Activated CD8-positive, alpha-beta memory T cell treated with anti-CD3 and anti-CD28 coated beads, Interleukin-2, amount 10 ng/mL, durations not matched to agents 7 days and 5 days (primary cell): Measurements from ENCODE around the gene FGFRL1. TPM values are rescaled to one million over a fixed set of nuclear protein-coding genes. Genes with fewer than 3 reads are reported as not detected.

Source experiments
- ATAC-seq: fragments of 150-1000 bp; cut with Tn5 transposase; one replicate; pipeline ENCODE4 v1.10.0; 2021; ENCODE audit warnings: moderate library complexity
- CTCF ChIA-PET: fragments of 350-600 bp; sonication (Branson Sonifier 250); formaldehyde crosslinking; loops from one replicate; lab custom pipeline; 2021; ENCODE audit warnings: antibody characterized with exemption; lab: Charles Lee
- DNase-seq: peaks from one replicate; pipeline ENCODE4 v3.0.0-alpha.2; 2020
- H3K27ac Mint-ChIP-seq: one replicate; pipeline ENCODE4 v1.8.0; 2021; ENCODE audit warnings: mild to moderate bottlenecking, mixed read lengths
- H3K27me3 Mint-ChIP-seq: one replicate; pipeline ENCODE4 v1.8.0; 2021; ENCODE audit warnings: mixed read lengths
- H3K36me3 Mint-ChIP-seq: one replicate; pipeline ENCODE4 v1.8.0; 2021; ENCODE audit warnings: mild to moderate bottlenecking, mixed read lengths
- H3K4me1 Mint-ChIP-seq: one replicate; pipeline ENCODE4 v1.8.0; 2021; ENCODE audit warnings: mixed read lengths
- H3K4me3 Mint-ChIP-seq: one replicate; pipeline ENCODE4 v1.8.0; 2021; ENCODE audit warnings: mild to moderate bottlenecking, moderate library complexity, mixed read lengths
- H3K9me3 Mint-ChIP-seq: one replicate; pipeline ENCODE4 v1.8.0; 2022; ENCODE audit warnings: low read depth, mixed read lengths
- total RNA-seq, 2 experiments: library from RNA; stranded (reverse); gene quantifications; one replicate each; pipeline ENCODE4 v1.2.3, GENCODE V29; 2021

Gene FGFRL1
- total RNA-seq, 2 experiments from 2014 or later: 8.4 to 9.3 TPM

- H3K27me3 Mint-ChIP-seq: peaks cover 36% of the 10 kb centered on the region
- CTCF ChIA-PET: no interaction called here
- no peaks in the 10 kb centered on the region for H3K4me1 Mint-ChIP-seq
- no peak for ATAC-seq
- no peaks in the 10 kb centered on the region for H3K9me3 Mint-ChIP-seq
- DNase-seq: no peak
- H3K36me3 Mint-ChIP-seq: no peaks in the 10 kb centered on the region
- H3K4me3 Mint-ChIP-seq: no peak overlapping the region
- no peak overlapping the region for H3K27ac Mint-ChIP-seq
Measured at GRCh38 chr4:1002131-1002630, 9.2 kb upstream of the FGFRL1 start.

- H3K4me1 Mint-ChIP-seq: no peaks in the 10 kb centered on the region
- DNase-seq (no peak), ATAC-seq (no peak)
- CTCF ChIA-PET: no interaction called here
- no peak overlapping the region for H3K27ac Mint-ChIP-seq
- peaks cover 39% of the 10 kb centered on the region for H3K27me3 Mint-ChIP-seq
- no peak overlapping the region for H3K4me3 Mint-ChIP-seq
- no peaks in the 10 kb centered on the region for H3K9me3 Mint-ChIP-seq
- no peaks in the 10 kb centered on the region for H3K36me3 Mint-ChIP-seq
Measured at GRCh38 chr4:1002631-1003251, 8.7 kb upstream of the FGFRL1 start.

GRCh38 chr4:1003271-1004070 lies 8.0 kb upstream of the FGFRL1 start:
- ATAC-seq: no peak
- CTCF ChIA-PET: no interaction called here
- peaks cover under 1% of the 10 kb centered on the region for H3K4me1 Mint-ChIP-seq
- no peaks in the 10 kb centered on the region for H3K9me3 Mint-ChIP-seq
- no peak overlapping the region for H3K4me3 Mint-ChIP-seq
- DNase-seq: no peak
- H3K27me3 Mint-ChIP-seq: peaks cover 39% of the 10 kb centered on the region
- H3K27ac Mint-ChIP-seq: no peak overlapping the region
- H3K36me3 Mint-ChIP-seq: no peaks in the 10 kb centered on the region

GRCh38 chr4:1004071-1004418 lies 7.4 kb upstream of the FGFRL1 start:
- Mint-ChIP-seq H3K4me3 (no peak overlapping the region), H3K4me1 (peaks cover 6% of the 10 kb centered on the region), H3K27ac (no peak overlapping the region), H3K27me3 (peaks cover 41% of the 10 kb centered on the region), H3K36me3 (no peaks in the 10 kb centered on the region), H3K9me3 (no peaks in the 10 kb centered on the region)
- no peak for ATAC-seq
- no peak for DNase-seq
- CTCF ChIA-PET: no interaction called here

- no peak for DNase-seq
- no peak for ATAC-seq
- Mint-ChIP-seq H3K4me3 (no peak overlapping the region), H3K36me3 (no peaks in the 10 kb centered on the region), H3K9me3 (no peaks in the 10 kb centered on the region), H3K27ac (no peak overlapping the region), H3K27me3 (peaks cover 41% of the 10 kb centered on the region), H3K4me1 (peaks cover 8% of the 10 kb centered on the region)
- CTCF ChIA-PET: no interaction called here
Measured at GRCh38 chr4:1004557-1005485, 6.6 kb upstream of the FGFRL1 start.

DNA sequence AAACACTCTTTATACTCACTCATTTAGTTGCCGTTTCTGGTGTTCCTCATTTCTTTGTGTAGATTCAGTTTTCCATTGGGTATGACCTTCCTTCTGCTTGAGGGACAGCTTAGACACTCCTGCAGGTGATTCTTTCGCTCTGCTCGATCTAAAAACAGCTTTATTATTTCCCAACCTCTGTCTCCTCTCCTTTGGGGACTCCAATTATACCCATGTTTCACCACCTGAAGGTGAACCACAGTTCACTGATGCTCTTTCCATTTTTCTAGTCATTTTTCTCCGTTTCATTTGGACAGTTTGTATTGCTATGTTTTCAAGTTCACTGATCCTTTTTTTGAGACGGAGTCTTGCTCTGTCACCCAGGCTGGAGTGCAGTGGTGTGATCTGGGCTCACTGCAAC lies 4.6 kb upstream of the FGFRL1 start:
- Mint-ChIP-seq H3K4me3 (no peak overlapping the region), H3K36me3 (no peaks in the 10 kb centered on the region), H3K27me3 (peaks cover 37% of the 10 kb centered on the region), H3K9me3 (no peaks in the 10 kb centered on the region), H3K27ac (no peak overlapping the region), H3K4me1 (peaks cover 13% of the 10 kb centered on the region)
- ATAC-seq (no peak), DNase-seq (no peak)
- CTCF ChIA-PET: interaction anchor here (1.6 kb wide), 1 partner anchor 20 kb away, joined by 3 read pairs; the partner anchor contains the start of gene IDUA

- no peaks in the 10 kb centered on the region for H3K36me3 Mint-ChIP-seq
Measured at GRCh38 chr4:1008840-1009541, 2.4 kb upstream of the FGFRL1 start.

GRCh38 chr4:1009542-1010394 lies 1.7 kb upstream of the FGFRL1 start:
- Mint-ChIP-seq H3K4me3 (peak overlapping the region; percentile 74), H3K36me3 (no peaks in the 10 kb centered on the region), H3K27ac (peak overlapping the region; percentile 83), H3K4me1 (peaks cover 15% of the 10 kb centered on the region), H3K27me3 (peaks cover 31% of the 10 kb centered on the region), H3K9me3 (no peaks in the 10 kb centered on the region)
- DNase-seq: peak; percentile 82
- peak; percentile 60 for ATAC-seq
- CTCF ChIA-PET: interaction anchor here (0.7 to 1.5 kb wide), 7 partner anchors 11 to 267 kb away, joined by 3 to 5 read pairs (median 3); partner anchors contain the start of gene IDUA

More at GRCh38 chr4:1008840-1009541, 2.4 kb upstream of the FGFRL1 start:
- no peaks in the 10 kb centered on the region for H3K9me3 Mint-ChIP-seq
- peak overlapping the region; percentile 65 for H3K4me3 Mint-ChIP-seq
- peaks cover 34% of the 10 kb centered on the region for H3K27me3 Mint-ChIP-seq
- no peak overlapping the region for H3K27ac Mint-ChIP-seq
- CTCF ChIA-PET: interaction anchor here (1.1 kb wide), 1 partner anchor 75 kb away, joined by 3 read pairs; no protein-coding TSS in a partner anchor
- ATAC-seq: peak; percentile 1
- DNase-seq: peak; percentile 58
- peaks cover 15% of the 10 kb centered on the region for H3K4me1 Mint-ChIP-seq

DNA sequence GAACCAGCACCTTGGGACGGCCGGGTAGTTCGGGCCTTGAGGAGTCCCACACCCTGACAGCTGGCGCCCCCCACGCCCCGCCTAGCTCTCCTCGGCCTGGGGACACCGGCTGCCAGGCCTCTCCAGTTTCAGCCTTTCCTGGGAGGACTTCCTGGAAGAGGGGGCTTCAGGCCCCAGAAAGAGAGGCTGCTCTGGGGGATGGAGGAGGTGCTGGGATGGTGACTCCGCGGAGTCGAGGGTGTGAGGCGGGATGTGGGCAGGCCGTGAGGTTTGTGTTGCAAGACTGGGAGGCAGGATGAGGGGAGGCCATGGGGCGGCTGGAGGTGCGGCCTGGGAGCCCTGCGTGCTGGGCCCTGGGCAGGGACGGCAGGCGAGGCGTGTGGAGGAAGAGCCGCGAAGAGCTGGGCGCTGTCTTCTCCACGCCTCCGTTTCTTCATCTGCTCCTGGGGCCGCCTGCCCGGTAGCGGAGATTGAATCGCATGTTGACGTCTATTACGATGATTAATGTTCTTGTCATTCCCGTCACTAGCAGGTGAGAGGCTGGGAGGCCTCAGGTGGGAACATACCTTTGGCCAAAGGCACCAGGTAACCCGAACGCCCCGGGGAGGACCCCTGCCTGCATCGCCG lies 918 bp upstream of the FGFRL1 start:
- Mint-ChIP-seq H3K36me3 (no peaks in the 10 kb centered on the region), H3K9me3 (no peaks in the 10 kb centered on the region), H3K27me3 (peaks cover 30% of the 10 kb centered on the region), H3K4me1 (peaks cover 15% of the 10 kb centered on the region), H3K27ac (peak overlapping the region; percentile 89), H3K4me3 (peak overlapping the region; percentile 71)
- peak; percentile 48 for ATAC-seq
- DNase-seq: peak; percentile 92
- CTCF ChIA-PET: interaction anchor here (1.0 to 1.5 kb wide), 5 partner anchors 10 to 268 kb away, joined by 3 to 5 read pairs (median 3); partner anchors contain the start of gene IDUA

DNA sequence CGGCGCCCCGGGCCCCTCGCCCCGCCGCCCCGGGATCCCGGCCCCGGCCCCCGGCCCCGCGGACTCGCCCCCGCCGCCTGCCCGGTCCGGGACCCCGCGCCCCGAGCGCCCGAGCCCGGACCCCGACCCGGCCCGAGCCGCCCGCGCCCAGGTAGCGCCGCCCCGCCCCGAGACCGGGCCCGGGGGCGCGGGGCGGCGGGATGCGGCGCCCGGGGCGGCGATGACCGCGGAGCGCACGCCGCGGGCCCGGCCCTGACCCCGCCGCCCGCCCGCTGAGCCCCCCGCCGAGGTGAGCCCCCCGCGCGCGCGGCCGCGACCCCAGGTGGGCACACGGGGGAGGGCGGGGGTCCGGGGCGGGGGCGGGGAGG lies 224 bp downstream of the FGFRL1 start:
- no peaks in the 10 kb centered on the region for H3K36me3 Mint-ChIP-seq
- peaks cover 23% of the 10 kb centered on the region for H3K27me3 Mint-ChIP-seq
- DNase-seq (no peak), ATAC-seq (no peak)
- H3K4me1 Mint-ChIP-seq: peaks cover 15% of the 10 kb centered on the region
- H3K9me3 Mint-ChIP-seq: no peaks in the 10 kb centered on the region
- H3K4me3 Mint-ChIP-seq: no peak overlapping the region
- no peak overlapping the region for H3K27ac Mint-ChIP-seq
- CTCF ChIA-PET: no interaction called here

GRCh38 chr4:1012034-1012739 lies 761 bp downstream of the FGFRL1 start:
- CTCF ChIA-PET: no interaction called here
- Mint-ChIP-seq H3K27me3 (peaks cover 18% of the 10 kb centered on the region), H3K9me3 (no peaks in the 10 kb centered on the region), H3K36me3 (no peaks in the 10 kb centered on the region), H3K27ac (no peak overlapping the region), H3K4me1 (peaks cover 15% of the 10 kb centered on the region), H3K4me3 (peak overlapping the region; percentile 15)
- peak; percentile 53 for DNase-seq
- ATAC-seq: no peak
